ENCODE measurements around the gene CSNK1G2.
A peak's percentile ranks its signal among the peaks of the same experiment; 100 is the strongest.

The CSNK1G2 gene

DNA sequence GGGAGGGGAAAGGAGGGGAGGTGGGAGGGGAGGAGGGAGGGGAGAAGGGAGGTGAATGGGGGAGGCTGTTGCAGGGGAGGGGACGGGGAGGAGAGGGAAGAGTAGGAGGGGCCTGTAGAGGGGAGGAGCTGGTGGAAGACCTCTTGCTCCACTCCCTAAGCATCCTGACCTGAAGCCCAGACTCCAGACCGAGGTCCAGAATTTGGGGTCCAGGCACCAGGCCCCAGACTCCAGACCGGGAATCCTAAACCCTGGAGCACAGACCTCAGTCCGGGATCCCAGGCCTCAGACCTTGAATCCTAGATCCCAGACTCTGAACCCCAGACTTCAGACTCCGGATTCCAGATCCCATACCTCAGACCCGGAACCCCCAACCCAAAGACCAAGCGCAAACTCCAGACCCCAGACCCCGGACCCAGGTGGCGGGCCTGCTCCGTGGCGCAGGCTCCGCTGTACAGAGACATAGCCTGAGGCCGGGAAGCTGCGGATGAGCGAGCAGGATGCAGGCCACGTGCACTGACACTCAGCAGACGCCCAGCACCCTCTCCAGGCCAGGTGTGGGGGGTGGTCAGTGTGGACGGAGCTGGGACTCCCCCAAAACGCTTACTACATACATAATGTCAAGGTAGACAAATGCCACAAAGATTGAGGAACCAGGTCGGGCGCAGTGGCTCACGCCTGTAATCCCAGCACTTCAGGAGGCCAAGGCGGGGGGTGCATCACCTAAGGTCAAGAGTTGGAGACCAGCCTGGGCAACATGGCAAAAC, 75.3 kb downstream of the CSNK1G2 start:
- TF ChIP-seq, protein P1, sequence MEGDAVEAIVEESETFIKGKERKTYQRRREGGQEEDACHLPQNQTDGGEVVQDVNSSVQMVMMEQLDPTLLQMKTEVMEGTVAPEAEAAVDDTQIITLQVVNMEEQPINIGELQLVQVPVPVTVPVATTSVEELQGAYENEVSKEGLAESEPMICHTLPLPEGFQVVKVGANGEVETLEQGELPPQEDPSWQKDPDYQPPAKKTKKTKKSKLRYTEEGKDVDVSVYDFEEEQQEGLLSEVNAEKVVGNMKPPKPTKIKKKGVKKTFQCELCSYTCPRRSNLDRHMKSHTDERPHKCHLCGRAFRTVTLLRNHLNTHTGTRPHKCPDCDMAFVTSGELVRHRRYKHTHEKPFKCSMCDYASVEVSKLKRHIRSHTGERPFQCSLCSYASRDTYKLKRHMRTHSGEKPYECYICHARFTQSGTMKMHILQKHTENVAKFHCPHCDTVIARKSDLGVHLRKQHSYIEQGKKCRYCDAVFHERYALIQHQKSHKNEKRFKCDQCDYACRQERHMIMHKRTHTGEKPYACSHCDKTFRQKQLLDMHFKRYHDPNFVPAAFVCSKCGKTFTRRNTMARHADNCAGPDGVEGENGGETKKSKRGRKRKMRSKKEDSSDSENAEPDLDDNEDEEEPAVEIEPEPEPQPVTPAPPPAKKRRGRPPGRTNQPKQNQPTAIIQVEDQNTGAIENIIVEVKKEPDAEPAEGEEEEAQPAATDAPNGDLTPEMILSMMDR (conservative IDR thresholded peaks at IDR 0.05), result no peak
- H3K27ac ChIP-seq, result peak overlapping the region; percentile 37

DNA sequence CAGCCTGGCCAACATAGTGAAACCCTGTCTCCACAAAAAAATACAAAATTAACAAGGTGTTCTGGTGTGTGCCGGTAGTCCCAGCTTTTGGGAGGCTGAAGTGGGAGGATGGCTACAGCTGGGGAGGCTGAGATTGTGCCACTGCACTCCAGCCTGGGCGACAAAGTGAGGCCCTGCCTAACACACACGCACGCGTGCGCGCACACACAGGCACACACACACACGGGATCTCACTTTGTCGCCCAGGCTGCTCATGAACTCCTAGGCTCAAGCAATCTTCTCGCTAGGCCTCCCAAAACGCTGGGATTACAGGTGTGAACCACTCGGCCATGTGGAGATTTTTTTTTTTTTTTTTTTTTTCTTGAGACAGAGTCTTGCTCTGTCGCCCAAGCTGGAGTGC, 77.8 kb downstream of the CSNK1G2 start:
- no peak overlapping the region for H3K27ac ChIP-seq
- TF ChIP-seq, protein P1 (conservative IDR thresholded peaks at IDR 0.05), result no peak

DNA sequence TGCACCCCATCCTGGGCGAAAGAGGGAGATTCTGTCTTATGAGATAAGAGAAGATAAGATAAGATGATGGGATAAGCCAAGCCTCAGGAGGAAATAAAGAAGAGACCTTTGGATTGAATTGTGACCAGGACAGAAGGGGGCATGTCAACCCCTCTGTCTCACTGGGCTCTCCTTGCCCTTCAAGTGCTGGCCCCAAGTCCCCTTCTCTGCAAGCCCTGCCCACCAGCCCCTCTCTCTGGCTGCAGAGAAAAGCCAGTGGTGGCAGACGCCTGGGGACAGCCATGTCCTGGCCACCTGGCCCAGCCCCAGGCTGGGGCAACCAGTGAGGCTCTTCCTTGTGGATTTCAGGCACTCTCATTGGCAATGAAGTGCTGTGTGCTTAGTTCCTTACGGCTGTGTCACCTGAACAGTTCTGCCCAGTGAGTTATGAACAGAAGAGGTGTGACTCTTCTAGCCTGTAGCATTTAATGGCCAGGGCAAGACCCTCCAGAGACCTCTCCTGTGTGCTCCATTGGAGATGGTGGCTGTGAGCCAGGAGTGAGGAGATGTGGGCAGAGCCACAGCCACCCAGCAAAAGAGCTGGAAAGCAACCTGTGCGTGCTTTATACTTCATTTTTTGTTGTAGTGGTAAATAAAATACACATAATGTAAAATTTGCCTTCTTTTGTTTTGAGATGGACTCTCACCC, 80.6 kb downstream of the CSNK1G2 start:
- H3K27ac ChIP-seq, result no peak overlapping the region
- TF ChIP-seq, protein P1 (conservative IDR thresholded peaks at IDR 0.05), result no peak

DNA sequence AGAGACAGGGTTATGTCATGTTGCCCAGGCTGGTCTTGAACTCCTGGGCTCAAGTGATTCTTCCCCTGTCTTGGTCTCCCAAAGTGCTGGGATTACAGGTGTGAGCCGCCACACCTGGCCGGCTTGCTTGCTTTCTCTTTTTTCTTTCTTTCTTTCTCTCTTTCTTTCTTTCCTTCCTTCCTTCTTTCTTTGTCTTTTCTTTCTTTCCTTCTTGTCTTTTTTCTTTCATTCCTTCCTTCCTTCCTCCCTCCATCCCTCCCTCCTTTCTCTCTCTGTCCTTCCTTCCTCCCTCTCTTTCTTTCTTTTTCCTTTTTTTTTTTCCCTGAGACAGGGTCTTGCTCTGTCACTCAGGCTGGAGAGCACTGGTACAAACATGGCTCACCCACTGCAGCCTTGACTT, 81.3 kb downstream of the CSNK1G2 start:
- H3K27ac ChIP-seq, result no peak overlapping the region
- TF ChIP-seq, protein P1 (conservative IDR thresholded peaks at IDR 0.05), result no peak

DNA sequence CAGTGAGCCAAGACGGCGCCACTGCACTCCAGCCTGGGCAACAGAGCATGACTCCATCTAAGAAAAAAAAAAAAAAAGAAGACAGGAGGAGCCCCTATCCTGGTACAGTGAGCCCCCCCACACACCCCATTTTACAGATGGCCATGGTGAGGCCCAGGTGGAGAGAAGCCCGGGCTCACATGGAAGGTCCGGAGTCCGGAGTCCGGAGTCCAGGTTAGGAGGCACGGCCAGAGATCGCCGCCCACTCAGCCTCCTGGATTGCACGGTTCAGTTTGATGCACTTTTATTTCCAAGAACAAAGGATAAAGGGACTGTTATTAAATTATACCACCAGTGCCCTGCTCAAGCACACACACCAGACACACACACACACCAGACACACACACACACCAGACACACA, 85.8 kb downstream of the CSNK1G2 start:
- H3K27ac ChIP-seq, result no peak overlapping the region
- TF ChIP-seq, protein P1 (conservative IDR thresholded peaks at IDR 0.05), result no peak

DNA sequence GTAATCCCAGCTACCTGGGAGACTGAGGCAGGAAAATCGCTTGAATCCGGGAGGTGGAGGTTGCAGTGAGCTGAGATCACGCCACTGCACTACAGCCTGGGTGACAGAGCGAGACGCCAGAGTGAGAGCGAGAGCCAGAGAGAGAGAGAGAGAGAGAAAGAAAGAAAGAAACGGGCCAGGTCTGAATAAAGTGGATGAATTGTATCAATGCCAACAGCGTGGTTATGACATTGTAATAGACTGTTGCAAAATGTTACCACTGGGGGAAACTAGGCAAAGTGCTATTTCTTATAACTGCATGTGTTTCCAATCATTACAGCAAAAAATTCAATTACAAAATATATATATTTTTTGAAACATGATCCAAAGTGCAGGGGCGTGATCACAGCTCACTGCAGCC, 86.4 kb downstream of the CSNK1G2 start:
- H3K27ac ChIP-seq, result no peak overlapping the region
- TF ChIP-seq, protein P1 (conservative IDR thresholded peaks at IDR 0.05), result no peak
